HL-60 (cell line): ENCODE results near the gene NIF3L1.

Source experiments
- CTCF ChIP-seq: IDR thresholded peaks from one replicate; pipeline ENCODE4 v1.5.1; 2011; ENCODE audit warnings: low read length, control low read depth, inconsistent platforms; ENCODE audit not compliant: insufficient read depth
- POLR2AphosphoS5 ChIP-seq: IDR thresholded peaks from 2 replicates; pipeline ENCODE4 v1.6.1; 2012; ENCODE audit warnings: low read depth
- REST ChIP-seq: IDR thresholded peaks from 2 replicates; pipeline ENCODE4 v1.6.1; 2012; ENCODE audit warnings: low read depth; ENCODE audit not compliant: insufficient replicate concordance

- TF ChIP-seq REST (no peak), POLR2AphosphoS5 (no peak), CTCF (no peak)
Observed at GRCh38 chr2:200939832-200940231, 50.7 kb downstream of the NIF3L1 start.
